Measurements from ENCODE around the gene CIAO1.
"Not testable (repeated sequence)": the region's sequence is repeated elsewhere in the genome, so short reads cannot be mapped to it uniquely, and the experiment has no call there.

DNA sequence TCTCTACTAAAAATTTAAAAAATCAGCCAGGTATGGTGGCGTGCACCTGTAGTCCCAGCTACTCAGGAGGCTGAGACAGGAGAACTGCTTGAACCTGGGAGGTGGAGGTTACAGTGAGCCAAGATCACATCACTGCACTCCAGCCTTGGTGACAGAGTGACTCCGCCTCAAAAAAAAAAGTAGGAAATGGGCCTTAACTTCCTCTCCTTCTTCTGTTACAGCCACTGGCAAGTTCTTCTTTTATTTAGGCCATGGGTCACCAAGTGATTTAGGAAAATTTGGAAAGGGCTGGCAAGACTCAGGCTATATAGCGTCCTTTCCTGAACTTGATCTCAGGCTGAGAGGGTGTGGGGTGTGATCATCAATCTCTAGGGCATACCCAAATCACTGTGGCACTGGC, 8.3 kb upstream of the CIAO1 start:
- not testable (repeated sequence) for TF ChIP-seq CTCF, EP300, POLR2A (IDR thresholded peaks at IDR 0.05)
